Heart left ventricle (tissue), 13 donors: ENCODE measurements around the gene FHL2.

Source experiments
- POLR2A ChIP-seq, 2 donors: fragments of 450-650 bp; IDR thresholded peaks; one replicate each; pipeline ENCODE4 v1.6.1; 2017; ENCODE audit warnings: antibody characterized with exemption in 2 of 2, mild to moderate bottlenecking in 2 of 2, moderate library complexity in 2 of 2
- TF ChIP-seq, protein P1 (sequence below), 12 donors: fragments of 200-600 bp; sonication (generic) in 4 of 12; IDR thresholded peaks; one replicate each; pipeline versions ENCODE4 v1.5.0 to v1.8.0; 2018 to 2022; ENCODE audit warnings: antibody characterized with exemption in 12 of 12, mild to moderate bottlenecking in 5 of 12
- donor health status: ischemic (EF 13 %, LVEDD 7.1; RV severe dilation, severe dysfunction).
- donor health status: DM: no; HTN: yes; CAD: no.
- donor health status: DM: no; HTN: no; CAD: no.
- donor health status: ischemic (EF 25% LVEDD 6.9; RV normal size, moderate dysfunction).
- donor health status: ischemic (EF 25% LVEDD 5.7; RV mildly dilated, moderate dysfunction).
- donor health status: ischemic (EF 35%, LVEDD 5.7; RV mildly dilated, moderate dysfunction).
- donor health status: nonischemic (EF 11% LVEDD 7.7; RV severe dilation, severe dysfunction).
- donor health status: DM: yes; HTN: yes; CAD: no.
- donor health status: PGD.
- donor health status: ischemic (EF 29% LVEDD 5.4; RV normal size, mild dysfunction).
- donor health status: nonischemic (EF 23%, LVEDD 6.1; RV moderate dilation, normal function).

- TF ChIP-seq, protein P1, sequence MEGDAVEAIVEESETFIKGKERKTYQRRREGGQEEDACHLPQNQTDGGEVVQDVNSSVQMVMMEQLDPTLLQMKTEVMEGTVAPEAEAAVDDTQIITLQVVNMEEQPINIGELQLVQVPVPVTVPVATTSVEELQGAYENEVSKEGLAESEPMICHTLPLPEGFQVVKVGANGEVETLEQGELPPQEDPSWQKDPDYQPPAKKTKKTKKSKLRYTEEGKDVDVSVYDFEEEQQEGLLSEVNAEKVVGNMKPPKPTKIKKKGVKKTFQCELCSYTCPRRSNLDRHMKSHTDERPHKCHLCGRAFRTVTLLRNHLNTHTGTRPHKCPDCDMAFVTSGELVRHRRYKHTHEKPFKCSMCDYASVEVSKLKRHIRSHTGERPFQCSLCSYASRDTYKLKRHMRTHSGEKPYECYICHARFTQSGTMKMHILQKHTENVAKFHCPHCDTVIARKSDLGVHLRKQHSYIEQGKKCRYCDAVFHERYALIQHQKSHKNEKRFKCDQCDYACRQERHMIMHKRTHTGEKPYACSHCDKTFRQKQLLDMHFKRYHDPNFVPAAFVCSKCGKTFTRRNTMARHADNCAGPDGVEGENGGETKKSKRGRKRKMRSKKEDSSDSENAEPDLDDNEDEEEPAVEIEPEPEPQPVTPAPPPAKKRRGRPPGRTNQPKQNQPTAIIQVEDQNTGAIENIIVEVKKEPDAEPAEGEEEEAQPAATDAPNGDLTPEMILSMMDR (IDR thresholded peaks at IDR 0.05): no peak
- no peak for TF ChIP-seq POLR2A (IDR thresholded peaks at IDR 0.05)
Observed at GRCh38 chr2:105381101-105381668, 17.7 kb downstream of the FHL2 start.
